Measurements from ENCODE around the gene IHH. TPM values are rescaled to one million over a fixed set of nuclear protein-coding genes. Genes with fewer than 3 reads are reported as not detected.

IHH gene
- total and polyA plus RNA-seq, 2 donors (not counting 3 experiments of a cell fraction or from before 2014, with no cell fraction given) = 0.03 TPM; not detected in 1

DNA sequence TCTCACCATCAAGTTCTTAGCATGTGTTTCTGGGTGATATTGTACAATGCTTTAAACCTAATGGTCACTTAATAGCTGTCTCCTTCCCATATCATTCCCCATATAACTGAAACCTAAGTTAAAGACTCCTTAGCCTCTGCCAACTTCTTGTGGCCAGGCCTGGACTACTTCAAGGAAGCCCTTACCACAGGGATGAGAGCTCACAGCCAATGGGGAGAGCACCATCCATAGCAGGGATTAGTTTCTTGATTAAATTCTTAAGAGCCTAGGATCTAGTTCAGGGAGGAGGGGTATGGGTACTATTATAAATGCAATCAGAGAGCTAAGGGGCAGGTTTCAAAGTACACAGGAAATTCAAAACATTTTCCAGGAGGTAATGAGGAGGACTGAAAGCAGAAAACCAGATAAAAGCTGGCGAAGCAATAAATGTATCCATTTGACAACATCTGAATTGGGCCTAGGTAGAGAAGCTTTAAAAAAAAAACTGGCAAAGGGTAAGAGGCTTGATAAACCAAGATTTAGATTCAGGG lies 34.8 kb upstream of the IHH start:
- Histone ChIP-seq H3K9me1 (replicated peaks; ENCODE audit: control insufficient read depth, extremely low read depth, insufficient read depth, low read length) (no peaks in the 10 kb centered on the region), H4K20me1 (replicated peaks; ENCODE audit: control insufficient read depth, extremely low read depth, insufficient read depth, low read length) (no peaks in the 10 kb centered on the region), H3K9me3 (replicated peaks; ENCODE audit: control insufficient read depth, insufficient read depth, low read length) (no peaks in the 10 kb centered on the region), H2AFZ (ENCODE audit: low read depth, low read length) (no peak overlapping the region), H3K9ac (replicated peaks; ENCODE audit: extremely low read depth, insufficient read depth, low read length) (no peak overlapping the region), H3K4me1 (ENCODE audit: control insufficient read depth, extremely low read depth, insufficient read depth, low read length) (no peaks in the 10 kb centered on the region), H3K4me2 (ENCODE audit: insufficient read depth, low read length) (no peak overlapping the region), H3K27ac (ENCODE audit: insufficient read depth, low read depth, low read length) (no peak overlapping the region), H3K36me3 (ENCODE audit: control insufficient read depth in 2 of 2, extremely low read depth in 1 of 2, insufficient read depth in 2 of 2, low read length in 2 of 2) (no peaks in the 10 kb centered on the region), H3K27me3 (ENCODE audit: control insufficient read depth in 2 of 2, insufficient read depth in 2 of 2, low read length in 2 of 2) (no peaks in the 10 kb centered on the region), H3K4me3 (replicated peaks in 1 of 3; ENCODE audit: insufficient read depth in 1 of 3, low read depth in 1 of 3, low read length in 3 of 3) (no peak overlapping the region), H3K79me2 (ENCODE audit: control insufficient read depth, insufficient read depth, low read length) (no peaks in the 10 kb centered on the region)
- DNase-seq (ENCODE audit: low read depth, low spot score) (no peak), FAIRE-seq (no peak)
- intact Hi-C loops (cut with micrococcal nuclease) = no loop called here
- no TSS peak for BruUV-seq (replicated peaks)
- ChIA-PET CTCF (interaction anchor here (0.9 to 6.3 kb wide), 7 partner anchors 9 to 219 kb away, joined by 3 to 71 read pairs (median 4); partner anchors contain the start of gene IHH), POLR2A (no interaction called here)
- dilution Hi-C loops (cut with MboI; ENCODE audit: extremely low pct_ligation_motif_present, low sequenced_read_pairs) = no loop called here
- TF ChIP-seq FOS (IDR thresholded peaks at IDR 0.05; ENCODE audit: borderline replicate concordance, insufficient read depth, low read length) (no peak), POLR2AphosphoS5 (IDR thresholded peaks at IDR 0.05; ENCODE audit: insufficient read depth, low read depth, low read length) (no peak), JUN (IDR thresholded peaks at IDR 0.05; ENCODE audit: borderline replicate concordance, insufficient read depth, insufficient read length, low read depth) (no peak), MYC (IDR thresholded peaks at IDR 0.05; ENCODE audit: low read depth, low read length) (no peak), EZH2 (IDR thresholded peaks at IDR 0.05; ENCODE audit: borderline replicate concordance, low read depth, low read length, severe bottlenecking) (no peak), POLR2A (IDR thresholded peaks at IDR 0.05; ENCODE audit: low read depth, low read length) (no peak), GATA2 (IDR thresholded peaks at IDR 0.05; ENCODE audit: insufficient read depth, insufficient read length, low read depth, low read length) (no peak)
- TF ChIP-seq, protein P1, sequence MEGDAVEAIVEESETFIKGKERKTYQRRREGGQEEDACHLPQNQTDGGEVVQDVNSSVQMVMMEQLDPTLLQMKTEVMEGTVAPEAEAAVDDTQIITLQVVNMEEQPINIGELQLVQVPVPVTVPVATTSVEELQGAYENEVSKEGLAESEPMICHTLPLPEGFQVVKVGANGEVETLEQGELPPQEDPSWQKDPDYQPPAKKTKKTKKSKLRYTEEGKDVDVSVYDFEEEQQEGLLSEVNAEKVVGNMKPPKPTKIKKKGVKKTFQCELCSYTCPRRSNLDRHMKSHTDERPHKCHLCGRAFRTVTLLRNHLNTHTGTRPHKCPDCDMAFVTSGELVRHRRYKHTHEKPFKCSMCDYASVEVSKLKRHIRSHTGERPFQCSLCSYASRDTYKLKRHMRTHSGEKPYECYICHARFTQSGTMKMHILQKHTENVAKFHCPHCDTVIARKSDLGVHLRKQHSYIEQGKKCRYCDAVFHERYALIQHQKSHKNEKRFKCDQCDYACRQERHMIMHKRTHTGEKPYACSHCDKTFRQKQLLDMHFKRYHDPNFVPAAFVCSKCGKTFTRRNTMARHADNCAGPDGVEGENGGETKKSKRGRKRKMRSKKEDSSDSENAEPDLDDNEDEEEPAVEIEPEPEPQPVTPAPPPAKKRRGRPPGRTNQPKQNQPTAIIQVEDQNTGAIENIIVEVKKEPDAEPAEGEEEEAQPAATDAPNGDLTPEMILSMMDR (IDR thresholded peaks at IDR 0.05; ENCODE audit: extremely low read depth in 1 of 2, insufficient read depth in 1 of 2, low read depth in 1 of 2, low read length in 2 of 2) = no peak
- TF ChIP-seq, protein P2, sequence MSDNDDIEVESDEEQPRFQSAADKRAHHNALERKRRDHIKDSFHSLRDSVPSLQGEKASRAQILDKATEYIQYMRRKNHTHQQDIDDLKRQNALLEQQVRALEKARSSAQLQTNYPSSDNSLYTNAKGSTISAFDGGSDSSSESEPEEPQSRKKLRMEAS (IDR thresholded peaks at IDR 0.05; ENCODE audit: insufficient read depth, insufficient read length) = no peak

All from endothelial cell of umbilical vein (primary cell).